ENCODE data around the gene LIMS1.
"Not testable (repeated sequence)": the region's sequence is repeated elsewhere in the genome, so short reads cannot be mapped to it uniquely, and the experiment has no call there.

LIMS1 gene

DNA sequence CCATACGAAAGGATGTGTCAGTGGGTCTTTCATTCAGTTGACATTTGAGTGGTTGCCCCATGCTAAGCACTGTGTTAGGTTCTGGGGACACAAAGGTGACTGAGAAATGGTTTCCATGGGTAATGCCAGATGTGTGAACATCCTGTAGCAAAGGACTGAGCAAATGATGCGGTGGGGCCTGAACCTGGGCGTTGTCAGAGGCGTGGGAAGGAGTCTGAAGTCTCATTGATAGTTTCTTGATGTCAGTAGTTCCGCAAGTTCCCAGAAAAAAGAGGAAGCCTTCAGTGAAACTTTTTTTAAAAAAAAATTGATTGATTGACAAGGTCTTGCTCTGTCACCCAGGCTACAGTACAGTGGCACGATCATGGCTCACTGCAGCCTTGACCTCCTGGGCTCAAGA, 56.9 kb downstream of the LIMS1 start:
- no peak overlapping the region for H3K4me3 ChIP-seq (ENCODE audit: low read depth, low read length)
- TF ChIP-seq, protein P1, sequence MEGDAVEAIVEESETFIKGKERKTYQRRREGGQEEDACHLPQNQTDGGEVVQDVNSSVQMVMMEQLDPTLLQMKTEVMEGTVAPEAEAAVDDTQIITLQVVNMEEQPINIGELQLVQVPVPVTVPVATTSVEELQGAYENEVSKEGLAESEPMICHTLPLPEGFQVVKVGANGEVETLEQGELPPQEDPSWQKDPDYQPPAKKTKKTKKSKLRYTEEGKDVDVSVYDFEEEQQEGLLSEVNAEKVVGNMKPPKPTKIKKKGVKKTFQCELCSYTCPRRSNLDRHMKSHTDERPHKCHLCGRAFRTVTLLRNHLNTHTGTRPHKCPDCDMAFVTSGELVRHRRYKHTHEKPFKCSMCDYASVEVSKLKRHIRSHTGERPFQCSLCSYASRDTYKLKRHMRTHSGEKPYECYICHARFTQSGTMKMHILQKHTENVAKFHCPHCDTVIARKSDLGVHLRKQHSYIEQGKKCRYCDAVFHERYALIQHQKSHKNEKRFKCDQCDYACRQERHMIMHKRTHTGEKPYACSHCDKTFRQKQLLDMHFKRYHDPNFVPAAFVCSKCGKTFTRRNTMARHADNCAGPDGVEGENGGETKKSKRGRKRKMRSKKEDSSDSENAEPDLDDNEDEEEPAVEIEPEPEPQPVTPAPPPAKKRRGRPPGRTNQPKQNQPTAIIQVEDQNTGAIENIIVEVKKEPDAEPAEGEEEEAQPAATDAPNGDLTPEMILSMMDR (IDR thresholded peaks at IDR 0.05; ENCODE audit: low read depth, low read length) = no peak

DNA sequence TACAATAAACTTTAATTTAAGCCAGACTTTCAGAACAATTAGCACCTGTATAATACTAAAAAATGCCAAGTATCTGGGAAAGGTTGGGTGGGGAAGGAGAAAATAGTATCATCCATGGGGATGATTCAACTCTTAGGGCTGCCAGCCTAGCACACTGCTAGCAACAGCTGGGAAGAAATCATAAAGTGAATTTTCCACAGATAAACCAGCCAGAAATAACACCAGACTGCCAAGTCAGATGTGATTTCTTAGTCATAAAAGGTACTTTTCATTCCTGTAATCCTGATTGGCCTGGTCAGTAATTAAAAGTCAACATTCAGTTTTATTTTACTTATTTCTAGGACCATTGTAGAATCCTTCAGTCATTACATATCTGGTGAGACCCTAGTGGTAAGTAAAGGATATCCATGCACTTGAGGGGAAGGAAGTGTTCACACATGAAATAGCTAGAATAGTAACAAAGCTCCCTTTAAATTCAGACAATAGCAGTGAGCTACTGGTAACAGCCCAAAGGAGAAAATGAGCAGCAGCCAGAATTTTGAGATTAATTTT, 59.4 kb downstream of the LIMS1 start:
- H3K4me3 ChIP-seq (ENCODE audit: low read depth, low read length) = peak overlapping the region; percentile 21
- TF ChIP-seq, protein P1 (IDR thresholded peaks at IDR 0.05; ENCODE audit: low read depth, low read length) = no peak

DNA sequence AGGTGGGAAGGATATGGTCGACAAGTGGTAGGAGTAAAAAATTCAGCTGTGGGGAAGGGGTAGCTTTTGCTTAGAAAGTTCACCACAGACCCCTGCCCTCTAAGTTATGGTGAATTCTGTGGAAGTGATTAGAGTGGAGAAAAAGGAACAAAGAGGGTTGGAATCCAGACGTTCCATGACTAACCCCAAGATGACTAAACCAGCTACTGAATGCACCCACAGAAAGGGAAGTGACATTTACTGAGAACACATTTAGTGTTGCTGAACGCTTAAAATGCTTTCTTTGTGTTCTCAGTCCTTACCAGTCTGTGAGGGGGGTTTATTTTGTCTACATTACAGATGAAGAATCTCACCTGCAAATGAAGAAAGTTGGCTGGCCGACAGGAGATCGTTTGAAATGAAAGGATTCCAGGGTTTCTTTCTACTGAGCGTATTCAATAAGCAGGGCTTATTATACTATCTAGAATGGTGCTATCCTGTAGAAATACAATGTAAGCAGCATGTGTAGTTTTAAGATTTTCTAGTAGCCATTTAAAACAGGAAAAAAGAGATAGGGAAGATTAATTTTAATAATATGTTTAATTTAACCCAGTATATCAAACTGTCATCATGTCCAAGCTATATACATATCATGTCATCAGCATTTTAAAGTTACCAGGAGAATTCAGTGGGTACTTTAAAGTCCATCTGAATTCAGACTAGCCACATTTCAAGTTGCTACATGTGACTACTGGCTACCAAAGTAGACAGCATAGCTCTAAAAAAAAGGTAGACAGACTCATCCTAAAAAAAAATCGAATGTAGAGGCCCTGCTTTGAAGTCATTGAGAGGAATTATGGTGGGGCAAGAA, 60.1 kb downstream of the LIMS1 start:
- peak overlapping the region; percentile 35 for H3K4me3 ChIP-seq (ENCODE audit: low read depth, low read length)
- TF ChIP-seq, protein P1 (IDR thresholded peaks at IDR 0.05; ENCODE audit: low read depth, low read length) = no peak

DNA sequence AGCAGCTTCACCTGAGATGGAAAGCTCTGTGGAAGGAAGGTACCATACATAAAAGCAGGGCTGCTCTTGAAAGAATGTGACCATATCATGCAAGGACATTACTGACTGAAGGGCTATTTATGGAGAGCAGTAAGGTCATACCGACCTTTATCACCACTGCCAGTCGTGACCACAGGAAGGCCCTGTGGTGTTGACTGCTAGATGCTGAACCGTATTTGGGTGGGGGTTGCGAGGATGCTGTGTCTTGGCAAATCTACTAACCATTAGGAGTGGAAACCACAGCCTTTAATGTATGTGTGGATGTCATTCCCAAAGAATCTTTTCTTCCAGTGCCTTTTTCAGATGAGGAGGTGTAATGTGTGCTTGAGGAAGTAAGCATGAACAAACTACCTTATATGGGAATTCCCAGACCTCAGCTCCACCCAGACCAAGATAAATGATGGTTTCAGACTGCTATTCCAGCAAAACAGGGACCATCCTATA, 60.8 kb downstream of the LIMS1 start:
- TF ChIP-seq, protein P1 (IDR thresholded peaks at IDR 0.05; ENCODE audit: low read depth, low read length) = no peak
- peak overlapping the region; percentile 35; the same call in 1 of the 2 replicates for H3K4me3 ChIP-seq (ENCODE audit: low read depth, low read length)

DNA sequence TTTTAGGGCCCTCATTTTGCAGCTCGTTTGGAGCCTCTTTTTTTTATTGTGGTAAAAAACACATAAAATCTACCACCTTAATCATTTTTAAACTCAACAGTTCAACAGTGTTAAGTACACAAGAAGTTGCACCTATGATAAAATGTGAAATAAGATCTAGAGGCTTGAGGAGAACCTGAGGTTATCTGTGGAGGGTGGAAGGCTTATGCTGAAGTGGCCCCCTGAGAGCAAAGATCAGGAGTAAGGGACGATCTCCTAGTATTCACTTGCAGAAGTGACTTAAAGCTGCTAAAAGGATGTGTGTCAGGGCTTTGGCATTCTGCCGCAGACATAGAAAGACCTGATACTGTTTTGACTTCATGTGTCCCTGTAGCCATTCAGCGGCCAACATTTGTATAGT, 61.5 kb downstream of the LIMS1 start:
- not testable (repeated sequence) for H3K4me3 ChIP-seq (ENCODE audit: low read depth, low read length)

DNA sequence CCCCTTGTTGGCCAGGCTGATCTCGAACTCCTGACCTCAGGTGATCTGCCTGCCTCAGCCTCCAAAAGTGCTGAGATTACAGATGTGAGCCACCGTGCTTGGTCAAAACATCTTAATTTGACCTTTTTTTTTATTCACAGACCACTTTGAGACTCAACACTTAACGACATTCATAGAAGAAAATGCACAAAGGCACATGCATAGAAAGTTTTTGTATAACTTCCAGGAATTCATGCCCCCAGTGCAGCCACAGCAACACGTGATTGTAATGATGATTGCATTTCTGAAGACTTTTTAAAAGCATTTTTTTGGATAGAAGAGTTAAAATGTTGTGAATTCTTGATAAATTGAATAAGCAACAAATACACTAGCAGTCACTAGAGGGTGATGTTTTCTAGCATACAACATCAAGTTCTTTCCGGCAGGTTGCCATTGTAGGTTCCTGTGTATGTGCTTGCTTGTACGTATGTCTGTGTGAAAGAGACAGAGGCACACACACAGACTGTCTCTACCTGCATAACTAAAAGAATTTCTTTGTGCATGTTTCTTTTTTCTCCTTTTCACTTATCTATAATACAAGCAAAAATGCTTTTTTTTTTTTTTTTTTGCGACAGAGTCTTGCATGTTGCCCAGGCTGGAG, 63.0 kb downstream of the LIMS1 start:
- not testable (repeated sequence) for H3K4me3 ChIP-seq (ENCODE audit: low read depth, low read length)

DNA sequence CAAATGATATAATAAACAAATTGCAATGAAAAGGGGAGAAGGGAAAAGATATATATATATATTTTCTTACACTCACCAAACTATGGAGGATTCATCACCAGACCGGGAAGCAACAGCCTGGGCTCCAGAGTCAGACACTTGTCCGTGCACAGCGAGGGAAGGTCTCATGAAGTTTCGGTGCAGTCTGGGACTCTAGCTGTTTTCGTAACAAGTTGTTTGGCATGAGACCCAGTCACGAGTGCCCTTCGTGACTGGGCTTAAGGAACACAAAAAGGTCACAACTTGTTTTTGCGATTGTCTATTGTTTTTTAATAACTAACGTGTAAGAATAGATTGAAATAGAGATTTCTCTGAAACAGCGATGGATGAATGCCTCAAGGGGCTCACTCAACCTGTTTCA, 66.9 kb downstream of the LIMS1 start:
- not testable (repeated sequence) for H3K4me3 ChIP-seq (ENCODE audit: low read depth, low read length)

DNA sequence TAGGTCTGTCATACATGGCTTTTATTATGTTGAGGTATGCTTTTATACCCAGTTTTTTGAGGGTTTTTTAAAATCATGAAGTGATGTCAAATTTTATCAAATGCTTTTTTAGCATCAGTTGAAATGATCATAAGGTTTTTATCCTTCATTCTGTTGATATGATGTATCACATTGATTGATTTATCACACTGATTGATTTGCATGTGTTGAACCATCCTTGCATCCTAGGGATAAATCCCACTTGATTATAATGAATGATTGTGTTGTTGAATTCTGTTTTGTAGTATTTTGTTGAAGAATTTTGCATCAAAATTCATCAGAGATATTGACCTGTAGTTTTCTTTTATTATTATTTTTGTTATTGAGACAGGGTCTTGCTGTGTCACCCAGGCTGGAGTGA, 68.2 kb downstream of the LIMS1 start:
- H3K4me3 ChIP-seq (ENCODE audit: low read depth, low read length) = no peak overlapping the region
- TF ChIP-seq, protein P1 (IDR thresholded peaks at IDR 0.05; ENCODE audit: low read depth, low read length) = no peak
